K562 (cell line): ENCODE results near the gene GALNS. TPM values are rescaled to one million over a fixed set of nuclear protein-coding genes. Genes with fewer than 3 reads are reported as not detected.

Experiments used
- ATF2 ChIP-seq: sonication (generic); formaldehyde crosslinking; IDR thresholded peaks from 2 replicates; pipeline ENCODE4 v1.8.1; 2022; ENCODE audit warnings: missing genetic modification reagents
- BRD9 ChIP-seq: fragments of 450-650 bp; IDR thresholded peaks from 2 replicates; pipeline ENCODE4 v1.6.1; 2018; ENCODE audit warnings: low read depth; ENCODE audit not compliant: partially characterized antibody
- CHD4 ChIP-seq: fragments of 200-600 bp; sonication (generic); IDR thresholded peaks from 3 replicates; pipeline ENCODE4 v1.6.1; 2012; ENCODE audit warnings: low read depth, mild to moderate bottlenecking, mixed read lengths, low read length, inconsistent platforms; ENCODE audit not compliant: insufficient read depth, insufficient replicate concordance, poor library complexity, severe bottlenecking
- ERF ChIP-seq: fragments of 450-650 bp; formaldehyde crosslinking; IDR thresholded peaks from 2 replicates; pipeline ENCODE4 v1.4.0; 2020; ENCODE audit warnings: mild to moderate bottlenecking, mixed read lengths
- GABPB1 ChIP-seq: sonication (generic); formaldehyde crosslinking; IDR thresholded peaks from 2 replicates; pipeline ENCODE4 v1.8.0; 2022; ENCODE audit warnings: mild to moderate bottlenecking, missing genetic modification reagents
- ID3 ChIP-seq, 2 experiments: fragments of 250-450 bp in 1 of 2; fragments of 450-650 bp in 1 of 2; sonication (Bioruptor Pico) in 1 of 2; IDR thresholded peaks; 2 replicates each; pipeline versions ENCODE4 v1.6.1 to v1.8.0; 2016 to 2021; ENCODE audit warnings: mild to moderate bottlenecking in 2 of 2, moderate library complexity in 2 of 2, missing compliant biosample characterization in 1 of 2, missing genetic modification characterization in 1 of 2
- PRDM10 ChIP-seq: fragments of 450-650 bp; IDR thresholded peaks from 2 replicates; pipeline ENCODE4 v1.6.1; 2018; ENCODE audit not compliant: partially characterized antibody
- RBM22 ChIP-seq: fragments of 200-400 bp; formaldehyde crosslinking; IDR thresholded peaks from 2 replicates; pipeline ENCODE4 v1.6.1; 2018; ENCODE audit warnings: low read length, low read depth; ENCODE audit not compliant: poor library complexity, severe bottlenecking
- SNAPC5 ChIP-seq: fragments of 250-450 bp; sonication (Bioruptor Pico); IDR thresholded peaks from 2 replicates; pipeline ENCODE4 v1.8.0; 2021; ENCODE audit warnings: moderate library complexity, mild to moderate bottlenecking, inconsistent platforms
- SP1 ChIP-seq: sonication (generic); formaldehyde crosslinking; IDR thresholded peaks from 2 replicates; pipeline ENCODE4 v1.8.1; 2022; ENCODE audit warnings: mild to moderate bottlenecking, missing genetic modification reagents
- ZKSCAN8 ChIP-seq: fragments of 200-800 bp; sonication (Bioruptor generic); IDR thresholded peaks from 2 replicates; pipeline ENCODE4 v1.6.1; 2016; ENCODE audit warnings: missing genetic modification characterization, missing compliant biosample characterization
- ZNF232 ChIP-seq: sonication (generic); formaldehyde crosslinking; IDR thresholded peaks from 2 replicates; pipeline ENCODE4 v1.8.0; 2022; ENCODE audit warnings: mild to moderate bottlenecking, missing genetic modification reagents
- ZNF609 ChIP-seq: sonication (generic); formaldehyde crosslinking; IDR thresholded peaks from 2 replicates; pipeline ENCODE4 v1.8.1; 2023; ENCODE audit warnings: missing genetic modification reagents, mild to moderate bottlenecking, borderline replicate concordance
- ZNF75A ChIP-seq: fragments of 450-650 bp; formaldehyde crosslinking; IDR thresholded peaks from 2 replicates; pipeline ENCODE4 v1.4.0; 2020; ENCODE audit warnings: mild to moderate bottlenecking
- polyA plus RNA-seq, 8 experiments: library from polyadenylated mRNA; depleted of rRNA in 4 of 8; stranded (reverse) in 5 of 8; unstranded in 3 of 8; fragments of >200 nt; fragmentation: Nextera tagmentation in 2 of 8; fragmentation: Illumina TruSeq in 1 of 8; extraction: Ambion mirVana in 2 of 8; extraction: Trizol in 1 of 8; gene quantifications; 2 replicates each; pipeline versions ENCODE4 v1.2.1 to v1.2.3, GENCODE V29; 2011 to 2014; ENCODE audit warnings: inconsistent platforms in 1 of 8, missing spikeins in 1 of 8
- total RNA-seq, 7 experiments: library from RNA; depleted of rRNA in 6 of 7; stranded (reverse); fragments of >200 nt in 6 of 7; fragmentation: Illumina TruSeq in 2 of 7; extraction: Trizol in 2 of 7; gene quantifications; 2 replicates each; pipeline versions ENCODE4 v1.2.1 to v1.2.3, GENCODE V29; 2011 to 2021; ENCODE audit warnings: low replicate concordance in 1 of 7

Gene GALNS
- total and polyA plus RNA-seq, 9 of the 15 experiments (the other 6 are each of a cell fraction or from before 2014, with no cell fraction given): 0.38 to 13.2 (median 4.3) TPM

GRCh38 chr16:88856828-88857727, at the start of gene GALNS, which contains the start of gene TRAPPC2L (continued):
- TF ChIP-seq ZNF609 (CRISPR knock-in tag) (no peak), GABPB1 (CRISPR knock-in tag) (peak; percentile 74), PRDM10 (no peak), ERF (CRISPR knock-in tag) (peak; percentile 61; the same call in 1 of the 2 replicates), ZKSCAN8 (CRISPR knock-in tag) (no peak), SNAPC5 (CRISPR knock-in tag) (no peak), RBM22 (peak; percentile 100), SP1 (peak; percentile 95), ZNF232 (CRISPR knock-in tag) (no peak), BRD9 (no peak), CHD4 (no peak), ATF2 (CRISPR knock-in tag) (no peak), ZNF75A (no peak), ID3 (CRISPR knock-in tag; IDR thresholded peaks at IDR 0.05) (no peak), ID3 (tag; IDR thresholded peaks at IDR 0.05) (no peak)
